ENCODE results near the gene RALGDS.
"Not testable (repeated sequence)": the region's sequence is repeated elsewhere in the genome, so short reads cannot be mapped to it uniquely, and the experiment has no call there.

The RALGDS gene

GRCh38 chr9:133086212-133086860 is 34.7 kb downstream of the RALGDS start:
- DNase-seq, result not testable (repeated sequence)

GRCh38 chr9:133083688-133084087 is 37.4 kb downstream of the RALGDS start:
- DNase-seq, result not testable (repeated sequence)

- not testable (repeated sequence) for DNase-seq
These were observed 38.9 kb downstream of the RALGDS start for GRCh38 chr9:133081957-133082644.

GRCh38 chr9:133080786-133081779 is 40.0 kb downstream of the RALGDS start:
- DNase-seq, result not testable (repeated sequence)

- no peak for DNase-seq
These were observed 40.9 kb downstream of the RALGDS start for GRCh38 chr9:133080161-133080560.

- no peak for DNase-seq
These were observed 42.6 kb downstream of the RALGDS start for GRCh38 chr9:133078486-133078885.

GRCh38 chr9:133076691-133077090 is 44.3 kb downstream of the RALGDS start:
- DNase-seq, result no peak

GRCh38 chr9:133075925-133076630 is 45.0 kb downstream of the RALGDS start:
- DNase-seq, result no peak

GRCh38 chr9:133074111-133074651 is 46.9 kb downstream of the RALGDS start:
- DNase-seq, result no peak

GRCh38 chr9:133073086-133074014 is 47.7 kb downstream of the RALGDS start:
- no peak for DNase-seq

GRCh38 chr9:133072210-133072609 is 48.8 kb downstream of the RALGDS start:
- DNase-seq, result not testable (repeated sequence)

GRCh38 chr9:133071484-133072150 is 49.4 kb downstream of the RALGDS start:
- no peak for DNase-seq

GRCh38 chr9:133070985-133071384 is 50.1 kb downstream of the RALGDS start:
- not testable (repeated sequence) for DNase-seq

GRCh38 chr9:133070500-133070961 is 50.5 kb downstream of the RALGDS start:
- not testable (repeated sequence) for DNase-seq

- not testable (repeated sequence) for DNase-seq
These were observed 52.6 kb downstream of the RALGDS start for GRCh38 chr9:133068431-133068830.

- DNase-seq, result no peak
These were observed 53.2 kb downstream of the RALGDS start for GRCh38 chr9:133067813-133068212.

- DNase-seq, result no peak
These were observed 54.0 kb downstream of the RALGDS start for GRCh38 chr9:133067006-133067405.

- DNase-seq, result no peak
These were observed 54.7 kb downstream of the RALGDS start for GRCh38 chr9:133066181-133066983.

- no peak for DNase-seq
These were observed 56.0 kb downstream of the RALGDS start for GRCh38 chr9:133065070-133065388.
